ENCODE data around the gene DHX9. TPM values are rescaled to one million over a fixed set of nuclear protein-coding genes. Genes with fewer than 3 reads are reported as not detected.

Gene DHX9
- total and polyA plus RNA-seq, 9 of the 15 experiments (the other 6 are each of a cell fraction or from before 2014, with no cell fraction given), result 100 to 409 (median 294) TPM

DNA sequence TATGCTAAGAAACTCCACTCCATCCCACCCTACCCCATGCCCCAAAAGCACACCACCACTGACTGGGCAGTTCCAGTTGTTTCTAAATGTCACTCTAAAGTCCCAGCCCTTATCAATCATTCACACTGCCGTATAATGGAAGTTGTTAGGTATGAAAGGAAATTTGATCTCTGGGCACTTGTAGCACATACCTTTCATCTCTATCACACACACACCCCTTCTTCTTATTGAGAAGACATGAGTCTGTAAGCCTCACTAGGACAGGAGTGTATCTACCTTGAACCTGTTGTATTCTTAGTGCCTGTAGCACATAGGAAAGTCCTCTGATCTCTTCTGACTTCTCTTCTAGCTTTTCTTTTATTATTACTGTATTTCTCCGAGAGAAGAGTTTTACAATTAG lies 22.3 kb upstream of the DHX9 start:
- no peak for FAIRE-seq
- no peak overlapping the region for H3K4me3 ChIP-seq
- ChIA-PET POLR2A (no interaction called here), CTCF (ENCODE audit: low intra/inter-chr PET ratio) (no interaction called here)
- no peak for ATAC-seq
- H3K9ac ChIP-seq (ENCODE audit: insufficient read depth in 1 of 2, low read depth in 2 of 2, low read length in 2 of 2), result no peak overlapping the region
- H3K9me3 ChIP-seq (replicated peaks; ENCODE audit: control insufficient read depth, insufficient read depth, low read depth, low read length), result no peaks in the 10 kb centered on the region
- H3K4me1 ChIP-seq (replicated peaks in 1 of 2; ENCODE audit: control insufficient read depth in 2 of 2, insufficient read depth in 2 of 2, low read length in 2 of 2), result no peaks in the 10 kb centered on the region
- no peak overlapping the region for H3K27ac ChIP-seq (ENCODE audit: extremely low read depth, low read depth, low read length)
- in situ Hi-C loops (cut with MboI) (no loop called here), intact Hi-C loops (cut with micrococcal nuclease) (no loop called here)
- H3K79me2 ChIP-seq (ENCODE audit: control insufficient read depth, insufficient read depth, low read length), result no peaks in the 10 kb centered on the region
- no peaks in the 10 kb centered on the region for H3K9me1 ChIP-seq (ENCODE audit: control insufficient read depth, insufficient read depth, low read length)
- H3K36me3 ChIP-seq (ENCODE audit: control insufficient read depth, insufficient read depth, low read length), result peaks cover 8% of the 10 kb centered on the region; the same call in 2 of the 3 replicates
- no TSS peak for BruUV-seq (replicated peaks)
- no peak overlapping the region for H3K4me2 ChIP-seq (ENCODE audit: insufficient read depth, low read length)
- H4K20me1 ChIP-seq (replicated peaks; ENCODE audit: control insufficient read depth, insufficient read depth, low read length), result no peaks in the 10 kb centered on the region
- no peak for DNase-seq (ENCODE audit: extremely low read depth in 1 of 4, low spot score in 3 of 4)
- H2AFZ ChIP-seq (ENCODE audit: low read depth, low read length), result no peak overlapping the region
- no peaks in the 10 kb centered on the region for H3K27me3 ChIP-seq (ENCODE audit: control insufficient read depth in 2 of 2, insufficient read depth in 2 of 2, low read length in 2 of 2)
- 82% methylated on average over 2 of the region's 2 CpGs for WGBS (ENCODE audit: insufficient coverage, low coverage, missing lambda C conversion rate)
- TF ChIP-seq HNRNPLL (IDR thresholded peaks at IDR 0.05; ENCODE audit: low read depth, low read length, poor library complexity, severe bottlenecking) (no peak), CBFA2T3 (IDR thresholded peaks at IDR 0.05) (no peak), FOXP1 (CRISPR knock-in tag; IDR thresholded peaks at IDR 0.05) (no peak), SIN3B (IDR thresholded peaks at IDR 0.05; ENCODE audit: low read depth) (no peak), SMC3 (conservative IDR thresholded peaks at IDR 0.05; ENCODE audit: insufficient read depth, low read depth, low read length) (no peak), YBX1 (IDR thresholded peaks at IDR 0.05) (no peak), NFYB (IDR thresholded peaks at IDR 0.05; ENCODE audit: extremely low read depth, insufficient read length) (no peak), NFIC (IDR thresholded peaks at IDR 0.05) (no peak), BRD4 (IDR thresholded peaks at IDR 0.05) (no peak), NR1H2 (CRISPR knock-in tag; IDR thresholded peaks at IDR 0.05) (no peak), HNRNPUL1 (IDR thresholded peaks at IDR 0.05; ENCODE audit: low read length) (no peak)
- TF ChIP-seq, protein P1, sequence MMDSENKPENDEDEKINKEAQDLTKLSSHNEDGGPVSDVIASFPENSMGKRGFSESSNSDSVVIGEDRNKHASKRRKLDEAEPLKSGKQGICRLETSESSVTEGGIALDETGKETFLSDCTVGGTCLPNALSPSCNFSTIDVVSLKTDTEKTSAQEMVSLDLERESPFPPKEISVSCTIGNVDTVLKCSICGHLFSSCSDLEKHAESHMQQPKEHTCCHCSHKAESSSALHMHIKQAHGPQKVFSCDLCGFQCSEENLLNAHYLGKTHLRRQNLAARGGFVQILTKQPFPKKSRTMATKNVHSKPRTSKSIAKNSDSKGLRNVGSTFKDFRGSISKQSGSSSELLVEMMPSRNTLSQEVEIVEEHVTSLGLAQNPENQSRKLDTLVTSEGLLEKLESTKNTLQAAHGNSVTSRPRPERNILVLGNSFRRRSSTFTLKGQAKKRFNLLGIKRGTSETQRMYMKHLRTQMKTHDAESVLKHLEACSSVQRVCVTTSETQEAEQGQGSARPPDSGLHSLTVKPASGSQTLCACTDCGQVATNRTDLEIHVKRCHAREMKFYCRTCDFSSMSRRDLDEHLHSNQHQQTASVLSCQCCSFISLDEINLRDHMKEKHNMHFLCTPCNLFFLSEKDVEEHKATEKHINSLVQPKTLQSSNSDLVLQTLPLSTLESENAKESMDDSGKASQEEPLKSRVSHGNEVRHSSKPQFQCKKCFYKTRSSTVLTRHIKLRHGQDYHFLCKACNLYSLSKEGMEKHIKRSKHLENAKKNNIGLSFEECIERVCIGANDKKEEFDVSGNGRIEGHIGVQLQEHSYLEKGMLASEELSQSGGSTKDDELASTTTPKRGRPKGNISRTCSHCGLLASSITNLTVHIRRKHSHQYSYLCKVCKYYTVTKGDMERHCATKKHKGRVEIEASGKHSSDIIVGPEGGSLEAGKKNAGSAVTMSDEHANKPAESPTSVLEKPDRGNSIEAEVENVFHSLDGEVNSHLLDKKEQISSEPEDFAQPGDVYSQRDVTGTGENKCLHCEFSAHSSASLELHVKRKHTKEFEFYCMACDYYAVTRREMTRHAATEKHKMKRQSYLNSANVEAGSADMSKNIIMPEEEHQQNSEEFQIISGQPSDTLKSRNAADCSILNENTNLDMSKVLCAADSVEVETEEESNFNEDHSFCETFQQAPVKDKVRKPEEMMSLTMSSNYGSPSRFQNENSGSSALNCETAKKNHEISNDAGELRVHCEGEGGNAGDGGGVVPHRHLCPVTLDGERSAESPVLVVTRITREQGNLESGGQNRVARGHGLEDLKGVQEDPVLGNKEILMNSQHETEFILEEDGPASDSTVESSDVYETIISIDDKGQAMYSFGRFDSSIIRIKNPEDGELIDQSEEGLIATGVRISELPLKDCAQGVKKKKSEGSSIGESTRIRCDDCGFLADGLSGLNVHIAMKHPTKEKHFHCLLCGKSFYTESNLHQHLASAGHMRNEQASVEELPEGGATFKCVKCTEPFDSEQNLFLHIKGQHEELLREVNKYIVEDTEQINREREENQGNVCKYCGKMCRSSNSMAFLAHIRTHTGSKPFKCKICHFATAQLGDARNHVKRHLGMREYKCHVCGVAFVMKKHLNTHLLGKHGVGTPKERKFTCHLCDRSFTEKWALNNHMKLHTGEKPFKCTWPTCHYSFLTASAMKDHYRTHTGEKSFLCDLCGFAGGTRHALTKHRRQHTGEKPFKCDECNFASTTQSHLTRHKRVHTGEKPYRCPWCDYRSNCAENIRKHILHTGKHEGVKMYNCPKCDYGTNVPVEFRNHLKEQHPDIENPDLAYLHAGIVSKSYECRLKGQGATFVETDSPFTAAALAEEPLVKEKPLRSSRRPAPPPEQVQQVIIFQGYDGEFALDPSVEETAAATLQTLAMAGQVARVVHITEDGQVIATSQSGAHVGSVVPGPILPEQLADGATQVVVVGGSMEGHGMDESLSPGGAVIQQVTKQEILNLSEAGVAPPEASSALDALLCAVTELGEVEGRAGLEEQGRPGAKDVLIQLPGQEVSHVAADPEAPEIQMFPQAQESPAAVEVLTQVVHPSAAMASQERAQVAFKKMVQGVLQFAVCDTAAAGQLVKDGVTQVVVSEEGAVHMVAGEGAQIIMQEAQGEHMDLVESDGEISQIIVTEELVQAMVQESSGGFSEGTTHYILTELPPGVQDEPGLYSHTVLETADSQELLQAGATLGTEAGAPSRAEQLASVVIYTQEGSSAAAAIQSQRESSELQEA (IDR thresholded peaks at IDR 0.05; ENCODE audit: low read depth), result no peak
- TF ChIP-seq, protein P2, sequence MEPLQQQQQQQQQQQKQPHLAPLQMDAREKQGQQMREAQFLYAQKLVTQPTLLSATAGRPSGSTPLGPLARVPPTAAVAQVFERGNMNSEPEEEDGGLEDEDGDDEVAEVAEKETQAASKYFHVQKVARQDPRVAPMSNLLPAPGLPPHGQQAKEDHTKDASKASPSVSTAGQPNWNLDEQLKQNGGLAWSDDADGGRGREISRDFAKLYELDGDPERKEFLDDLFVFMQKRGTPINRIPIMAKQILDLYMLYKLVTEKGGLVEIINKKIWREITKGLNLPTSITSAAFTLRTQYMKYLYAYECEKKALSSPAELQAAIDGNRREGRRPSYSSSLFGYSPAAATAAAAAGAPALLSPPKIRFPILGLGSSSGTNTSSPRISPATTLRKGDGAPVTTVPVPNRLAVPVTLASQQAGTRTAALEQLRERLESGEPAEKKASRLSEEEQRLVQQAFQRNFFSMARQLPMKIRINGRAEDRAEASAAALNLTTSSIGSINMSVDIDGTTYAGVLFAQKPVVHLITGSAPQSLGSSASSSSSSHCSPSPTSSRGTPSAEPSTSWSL (CRISPR knock-in tag; IDR thresholded peaks at IDR 0.05; ENCODE audit: borderline replicate concordance), result no peak
- TF ChIP-seq, protein P3, sequence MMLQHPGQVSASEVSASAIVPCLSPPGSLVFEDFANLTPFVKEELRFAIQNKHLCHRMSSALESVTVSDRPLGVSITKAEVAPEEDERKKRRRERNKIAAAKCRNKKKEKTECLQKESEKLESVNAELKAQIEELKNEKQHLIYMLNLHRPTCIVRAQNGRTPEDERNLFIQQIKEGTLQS (IDR thresholded peaks at IDR 0.05), result no peak
- TF ChIP-seq, protein P3 (CRISPR knock-in tag; conservative IDR thresholded peaks at IDR 0.05), result no peak

All from K562 (cell line).